EL (cell line): ENCODE measurements around the gene HSPA9.

Source experiments
- DNase-seq: peaks from one replicate; pipeline ENCODE4 v3.0.0-alpha.2; 2016

HSPA9 gene

DNA sequence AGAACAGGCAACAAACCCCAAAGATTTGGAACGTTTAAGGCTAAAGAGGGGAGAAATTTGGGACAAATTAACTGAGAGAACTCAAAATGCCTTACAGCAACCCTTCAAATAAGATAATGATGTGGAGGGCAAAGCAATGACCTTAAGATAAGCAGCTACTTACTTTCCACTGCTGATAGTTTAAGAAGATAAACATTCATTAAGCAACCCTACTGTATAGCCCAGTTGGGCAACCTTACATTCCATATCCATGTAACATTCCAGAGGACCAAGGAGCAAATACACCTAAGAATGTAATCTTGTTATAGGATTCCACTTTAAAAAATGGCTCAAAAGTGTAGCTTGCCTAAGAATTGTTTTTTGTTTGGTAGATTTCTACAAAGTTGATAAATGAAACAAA is 47.0 kb downstream of the HSPA9 start:
- DNase-seq = no peak

DNA sequence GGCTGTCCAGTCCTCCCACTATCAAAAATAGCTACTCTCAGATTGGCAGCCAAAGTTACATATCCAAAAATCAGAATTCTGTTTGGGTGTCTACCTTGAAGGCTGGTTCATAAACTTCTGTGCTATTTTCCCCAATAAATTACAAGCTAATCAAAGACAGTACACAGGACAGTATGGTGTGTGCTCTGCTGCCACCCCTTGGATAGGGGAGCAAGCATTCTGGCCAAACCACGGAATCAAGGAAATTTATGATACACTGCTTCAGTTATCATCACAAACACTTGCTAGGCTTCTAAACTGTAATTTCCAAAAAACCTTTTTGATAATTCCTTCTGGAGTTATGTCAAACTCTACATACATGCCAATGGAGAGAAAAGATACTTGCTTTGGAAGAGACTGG is 48.0 kb downstream of the HSPA9 start:
- DNase-seq = no peak

DNA sequence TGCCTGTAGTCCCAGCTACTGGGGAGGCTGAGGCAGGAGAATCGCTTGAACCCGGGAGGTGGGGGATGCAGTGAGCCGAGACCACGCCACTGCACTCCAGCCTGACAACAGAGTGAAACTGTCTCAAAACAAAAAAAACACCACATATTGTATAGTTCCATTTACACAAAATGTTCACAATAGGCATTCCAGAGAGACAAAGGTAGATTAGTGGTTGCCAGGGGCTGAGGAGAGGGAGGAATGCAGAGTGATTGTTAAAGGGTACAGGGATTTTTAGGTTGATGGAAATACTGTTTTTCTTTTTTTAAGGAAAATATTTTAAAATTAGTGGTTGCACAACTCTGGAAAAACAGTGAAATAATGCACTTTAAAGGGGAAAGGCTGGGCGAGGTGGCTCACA is 51.8 kb downstream of the HSPA9 start:
- no peak for DNase-seq

DNA sequence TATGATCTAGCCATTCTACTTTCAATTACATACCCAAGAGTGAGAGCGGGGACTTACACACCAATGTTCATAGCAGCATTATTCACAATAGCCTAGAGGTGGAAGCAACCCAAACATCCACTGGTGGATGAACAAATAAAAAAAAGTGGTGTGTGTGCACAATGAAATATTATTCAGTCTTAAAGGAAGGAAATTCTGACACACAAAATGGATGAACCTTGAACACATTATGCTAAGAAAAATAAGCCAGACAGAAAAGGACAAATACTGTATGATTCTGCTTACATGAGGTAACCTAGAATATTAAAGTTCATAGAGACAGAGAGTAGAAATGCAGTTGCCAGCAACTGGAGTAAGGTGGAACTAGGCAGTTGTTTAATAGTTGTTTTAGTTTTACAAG is 54.2 kb downstream of the HSPA9 start:
- no peak for DNase-seq

DNA sequence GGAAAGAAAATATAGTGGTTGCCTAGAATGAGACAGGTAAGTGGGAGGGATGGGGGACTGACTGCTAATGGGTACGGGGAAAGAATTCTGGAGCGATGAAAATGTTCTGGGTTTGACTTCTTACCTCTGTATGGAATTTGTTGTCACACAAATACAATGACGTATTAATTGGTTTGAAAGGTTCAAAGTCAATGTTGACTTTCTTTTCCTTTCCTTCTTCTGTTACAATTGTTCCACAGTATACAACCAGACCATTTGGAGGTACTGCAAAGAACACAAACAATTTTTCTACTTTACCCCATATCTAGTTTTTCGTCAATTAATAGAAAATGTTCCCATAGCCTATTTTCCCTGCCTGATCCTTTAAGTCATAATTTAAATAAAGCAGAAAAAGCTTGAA is 57.8 kb downstream of the HSPA9 start:
- no peak for DNase-seq

DNA sequence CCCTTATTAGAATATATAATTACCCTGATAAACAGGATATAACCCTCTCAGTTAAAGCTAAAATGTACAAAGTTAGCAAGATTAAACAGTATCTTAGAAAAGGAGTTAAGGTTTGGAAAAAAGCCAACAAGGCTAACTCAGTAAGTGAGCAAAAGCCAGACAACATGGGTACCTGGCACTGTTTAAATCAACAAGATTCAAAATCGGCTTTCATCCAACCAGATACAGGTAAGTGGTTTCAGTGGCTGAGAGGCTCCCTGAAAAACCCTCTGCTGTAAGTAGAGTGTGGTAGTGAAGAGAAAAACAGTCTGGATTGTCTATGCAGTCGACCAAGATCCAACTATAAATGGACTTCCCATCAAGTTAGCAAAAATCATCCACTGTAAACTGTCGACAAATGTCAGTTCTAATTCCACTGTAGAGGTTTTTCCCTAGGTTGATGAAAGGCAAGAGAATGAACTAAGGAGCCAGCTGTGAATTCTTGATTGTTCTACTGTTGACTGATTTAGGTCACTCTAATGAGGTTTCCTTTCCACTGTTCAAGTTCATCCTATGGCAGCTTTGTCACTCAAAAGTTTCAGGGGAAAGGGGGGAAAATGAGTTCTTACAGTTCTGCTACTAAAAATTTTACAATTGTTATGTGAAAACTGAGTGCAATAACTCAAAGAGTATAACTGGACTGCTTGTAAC is 59.5 kb downstream of the HSPA9 start:
- DNase-seq = no peak

DNA sequence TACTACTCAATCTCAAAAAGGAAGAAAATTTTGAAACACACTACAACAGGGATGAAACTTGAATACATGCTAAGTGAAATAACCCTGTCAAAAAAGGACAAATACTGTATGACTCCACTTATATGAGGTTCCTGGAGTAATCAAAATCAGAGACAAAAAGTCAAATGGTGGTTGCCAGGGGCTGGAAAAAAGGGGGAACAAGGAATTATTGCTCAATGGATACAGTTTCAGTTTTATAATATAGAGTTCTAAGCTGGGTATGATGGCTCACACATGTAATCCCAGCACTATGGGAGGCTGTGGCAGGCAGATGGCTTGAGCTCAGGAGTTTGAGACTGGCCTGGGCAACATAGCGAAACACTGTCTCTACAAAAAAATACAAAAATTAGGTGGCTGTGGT is 61.2 kb downstream of the HSPA9 start:
- no peak for DNase-seq

DNA sequence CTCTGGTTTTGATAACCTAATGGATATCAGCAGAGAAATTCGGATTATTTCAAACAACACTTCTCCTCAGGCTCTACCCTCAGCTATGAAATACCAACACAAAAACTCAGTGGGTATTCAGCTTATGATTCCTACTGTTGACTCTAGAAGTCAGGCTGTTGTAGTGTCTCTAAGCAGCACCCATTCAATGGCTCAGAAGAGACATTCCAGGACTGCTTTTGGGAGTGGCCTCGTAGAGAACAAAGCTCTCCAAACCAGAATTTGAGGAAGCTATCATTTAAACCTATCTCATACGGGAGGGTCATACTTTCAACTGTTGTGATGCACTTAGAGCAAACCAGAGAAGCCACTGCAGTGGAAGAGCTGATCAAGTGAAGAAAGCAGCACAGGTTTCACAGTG is 66.2 kb downstream of the HSPA9 start:
- no peak for DNase-seq

DNA sequence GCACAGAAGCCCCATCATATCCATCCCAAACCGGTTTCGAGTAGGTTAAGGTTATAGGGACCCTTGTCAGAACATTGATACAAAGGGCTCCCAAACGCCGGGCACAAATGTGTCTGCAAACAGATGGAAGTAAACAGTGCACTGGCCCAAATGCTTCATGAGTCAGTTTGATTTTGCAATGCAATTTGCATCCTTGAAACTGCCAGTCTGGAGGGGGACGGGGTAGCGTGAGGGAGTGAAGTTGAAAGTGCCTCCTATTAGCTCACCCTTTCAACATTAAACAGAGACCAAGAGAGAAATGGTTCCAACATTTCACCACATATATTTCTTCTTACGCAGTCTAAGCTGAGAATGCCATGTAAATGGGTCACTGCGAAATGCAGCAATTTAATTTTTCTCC is 67.7 kb downstream of the HSPA9 start:
- peak; percentile 34 for DNase-seq

DNA sequence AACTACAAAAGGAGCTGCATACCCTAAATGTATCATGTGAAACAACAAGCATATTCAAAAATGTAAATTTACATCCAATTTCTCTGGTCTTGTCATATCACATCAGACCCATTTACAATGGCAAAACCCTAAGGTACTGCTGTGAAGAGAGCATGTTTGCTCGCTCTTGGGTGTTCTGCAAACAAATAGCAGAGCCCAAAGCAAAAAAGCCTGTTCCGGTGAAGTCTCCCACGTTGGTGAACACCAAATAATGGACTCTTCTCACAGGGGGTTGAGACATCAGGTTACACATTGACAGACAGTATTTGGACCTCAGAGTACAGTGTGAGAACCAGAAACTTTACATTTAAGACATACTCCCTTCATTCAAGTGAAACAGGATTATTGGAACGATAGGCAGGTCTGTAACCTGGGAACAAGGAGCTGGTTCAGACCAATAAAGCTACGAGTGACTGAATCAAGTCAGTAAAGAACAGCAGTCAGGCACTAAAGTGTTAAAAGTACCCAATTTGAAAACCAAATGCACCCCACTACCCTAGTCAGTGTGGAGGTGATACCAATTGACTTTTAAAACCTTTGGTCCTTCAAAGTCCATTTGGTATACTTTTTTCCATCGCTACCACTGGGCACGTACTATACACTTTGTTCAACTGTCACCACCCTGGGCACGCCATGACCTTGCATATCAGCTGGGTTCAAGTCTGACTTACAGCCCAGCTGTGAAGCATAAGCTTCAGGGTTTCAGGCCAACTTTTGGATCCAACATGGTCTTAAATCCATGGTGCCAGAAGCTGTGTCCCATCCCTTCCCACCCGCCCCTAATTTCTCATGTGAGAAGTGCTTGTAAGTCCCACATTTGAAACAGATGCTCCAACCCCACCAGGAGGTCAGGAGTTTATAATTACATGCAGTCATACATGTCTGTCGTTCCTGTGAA is 68.6 kb downstream of the HSPA9 start:
- no peak for DNase-seq

DNA sequence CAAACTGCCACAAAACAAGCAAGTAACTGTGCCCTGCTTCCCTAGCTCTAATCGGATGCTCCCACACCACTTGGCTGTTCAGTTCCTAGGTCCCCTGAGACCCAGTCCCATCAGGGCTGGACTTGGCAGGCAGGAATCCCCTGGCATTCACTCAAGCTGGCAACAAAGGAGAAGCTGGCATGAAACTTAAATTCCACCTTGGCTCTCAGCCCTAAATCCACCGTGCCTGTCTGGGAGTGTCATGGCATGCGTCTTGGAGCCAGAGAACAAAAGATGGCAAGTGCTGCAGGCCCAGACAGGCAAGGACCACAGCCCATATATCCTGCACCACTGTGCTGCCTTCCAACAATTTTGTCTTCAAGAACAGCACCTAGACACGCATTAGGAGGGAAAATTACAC is 70.4 kb downstream of the HSPA9 start:
- no peak for DNase-seq
